Gastrocnemius medialis (tissue), 4 donors: ENCODE measurements around the gene DPYD. TPM values are rescaled to one million over a fixed set of nuclear protein-coding genes. Genes with fewer than 3 reads are reported as not detected.

Experiments
- ATAC-seq, 2 donors: fragments of 150-250 bp; one replicate each; pipeline ENCODE4 v1.9.1; 2016
- DNase-seq, 2 donors: peaks; one replicate each; pipeline ENCODE4 v3.0.0-alpha.2; 2019
- H3K27ac ChIP-seq, 4 donors: fragments of 200-600 bp; sonication (generic); 1 replicate in 1 of 4; 2 replicates in 3 of 4; pipeline ENCODE4 v1.5.1; 2016 to 2018; ENCODE audit warnings: mild to moderate bottlenecking in 2 of 4, moderate library complexity in 1 of 4
- H3K27me3 ChIP-seq, 3 donors: fragments of 200-600 bp; sonication (generic) in 2 of 3; 1 replicate in 1 of 3; 2 replicates in 2 of 3; pipeline versions ENCODE4 v1.5.1 to v1.6.0; 2016 to 2019; ENCODE audit warnings: mild to moderate bottlenecking in 1 of 3, moderate library complexity in 1 of 3
- H3K36me3 ChIP-seq, 2 donors: fragments of 200-600 bp; sonication (generic) in 1 of 2; one replicate each; pipeline ENCODE4 v1.5.1; 2017 to 2018
- H3K4me1 ChIP-seq, 2 donors: fragments of 200-600 bp; sonication (generic) in 1 of 2; one replicate each; pipeline ENCODE4 v1.5.1; 2016 to 2017; ENCODE audit warnings: mild to moderate bottlenecking in 2 of 2
- H3K4me3 ChIP-seq, 4 donors: fragments of 200-600 bp; sonication (generic) in 3 of 4; 1 replicate in 1 of 4; 2 replicates in 3 of 4; pipeline ENCODE4 v1.5.1; 2016 to 2019; ENCODE audit warnings: mild to moderate bottlenecking in 2 of 4
- H3K9me3 ChIP-seq, 3 donors: fragments of 200-600 bp; sonication (generic) in 2 of 3; 1 replicate in 1 of 3; 2 replicates in 2 of 3; pipeline ENCODE4 v1.5.1; 2016 to 2019
- POLR2A ChIP-seq, 2 donors: fragments of 450-650 bp; IDR thresholded peaks; one replicate each; pipeline ENCODE4 v1.6.1; 2017; ENCODE audit warnings: antibody characterized with exemption in 2 of 2, mild to moderate bottlenecking in 2 of 2, moderate library complexity in 2 of 2
- in situ Hi-C, 4 donors: fragments of 200-750 bp; cut with MboI; loops; one replicate each; pipeline versions ENCODE4 v1.15.0 to v1.8.0; 2017; ENCODE audit warnings: low sequenced_read_pairs in 4 of 4
- intact Hi-C: fragments of 100-400 bp; cut with DNase I; formaldehyde crosslinking; loops from one replicate; pipeline ENCODE4 v1.15.1; 2023; ENCODE audit warnings: low total_unique reads
- total RNA-seq, 4 donors: library from RNA; depleted of rRNA; stranded (reverse); fragments of >200 nt; gene quantifications; one replicate each; pipeline versions ENCODE4 v1.1.0 to v1.2.3, GENCODE V29; 2016
- TF ChIP-seq, protein P1 (sequence below), 5 experiments: fragments of 450-650 bp in 3 of 5; fragments of 200-600 bp in 2 of 5; sonication (generic) in 2 of 5; IDR thresholded peaks in 4 of 5; conservative IDR thresholded peaks in 1 of 5; 1 replicate in 4 of 5; 2 replicates in 1 of 5; pipeline ENCODE4 v1.5.1; 2016 to 2019; ENCODE audit warnings: antibody characterized with exemption in 5 of 5, mild to moderate bottlenecking in 3 of 5, moderate library complexity in 3 of 5

DPYD gene
- total RNA-seq, 4 donors from 2014 or later: 4.6 to 13.9 (median 9.1) TPM

DNA sequence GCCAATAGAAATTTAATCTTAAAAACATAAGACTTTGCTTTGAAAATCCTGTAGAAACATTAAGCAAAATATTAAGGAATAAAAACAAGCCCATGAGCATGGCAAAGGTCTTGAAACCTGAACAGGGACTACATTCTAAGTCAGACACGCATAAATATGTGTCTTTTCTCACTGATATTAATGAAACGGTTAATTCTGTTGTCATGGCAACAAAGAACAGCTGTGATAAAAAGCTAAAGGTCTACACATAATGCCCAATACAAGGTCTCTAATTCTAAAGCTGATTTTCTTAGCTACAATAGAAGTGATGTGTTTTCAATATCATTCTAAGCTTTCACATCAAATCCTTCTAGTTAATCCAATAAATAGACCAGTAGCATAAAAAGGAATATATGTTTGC lies 867.6 kb downstream of the DPYD start:
- no peaks in the 10 kb centered on the region for H3K27me3 ChIP-seq
- no peak overlapping the region for H3K27ac ChIP-seq
- no peaks in the 10 kb centered on the region for H3K4me1 ChIP-seq
- no peak overlapping the region for H3K4me3 ChIP-seq
- no peak for ATAC-seq
- intact Hi-C loops: no loop called here
- H3K36me3 ChIP-seq: no peaks in the 10 kb centered on the region
- no peaks in the 10 kb centered on the region for H3K9me3 ChIP-seq
- TF ChIP-seq POLR2A (IDR thresholded peaks at IDR 0.05): no peak
- TF ChIP-seq, protein P1, sequence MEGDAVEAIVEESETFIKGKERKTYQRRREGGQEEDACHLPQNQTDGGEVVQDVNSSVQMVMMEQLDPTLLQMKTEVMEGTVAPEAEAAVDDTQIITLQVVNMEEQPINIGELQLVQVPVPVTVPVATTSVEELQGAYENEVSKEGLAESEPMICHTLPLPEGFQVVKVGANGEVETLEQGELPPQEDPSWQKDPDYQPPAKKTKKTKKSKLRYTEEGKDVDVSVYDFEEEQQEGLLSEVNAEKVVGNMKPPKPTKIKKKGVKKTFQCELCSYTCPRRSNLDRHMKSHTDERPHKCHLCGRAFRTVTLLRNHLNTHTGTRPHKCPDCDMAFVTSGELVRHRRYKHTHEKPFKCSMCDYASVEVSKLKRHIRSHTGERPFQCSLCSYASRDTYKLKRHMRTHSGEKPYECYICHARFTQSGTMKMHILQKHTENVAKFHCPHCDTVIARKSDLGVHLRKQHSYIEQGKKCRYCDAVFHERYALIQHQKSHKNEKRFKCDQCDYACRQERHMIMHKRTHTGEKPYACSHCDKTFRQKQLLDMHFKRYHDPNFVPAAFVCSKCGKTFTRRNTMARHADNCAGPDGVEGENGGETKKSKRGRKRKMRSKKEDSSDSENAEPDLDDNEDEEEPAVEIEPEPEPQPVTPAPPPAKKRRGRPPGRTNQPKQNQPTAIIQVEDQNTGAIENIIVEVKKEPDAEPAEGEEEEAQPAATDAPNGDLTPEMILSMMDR (IDR thresholded peaks at IDR 0.05 in 4 of 5, conservative IDR thresholded peaks at IDR 0.05 in 1 of 5): no peak
- in situ Hi-C loops: no loop called here
- no peak for DNase-seq

DNA sequence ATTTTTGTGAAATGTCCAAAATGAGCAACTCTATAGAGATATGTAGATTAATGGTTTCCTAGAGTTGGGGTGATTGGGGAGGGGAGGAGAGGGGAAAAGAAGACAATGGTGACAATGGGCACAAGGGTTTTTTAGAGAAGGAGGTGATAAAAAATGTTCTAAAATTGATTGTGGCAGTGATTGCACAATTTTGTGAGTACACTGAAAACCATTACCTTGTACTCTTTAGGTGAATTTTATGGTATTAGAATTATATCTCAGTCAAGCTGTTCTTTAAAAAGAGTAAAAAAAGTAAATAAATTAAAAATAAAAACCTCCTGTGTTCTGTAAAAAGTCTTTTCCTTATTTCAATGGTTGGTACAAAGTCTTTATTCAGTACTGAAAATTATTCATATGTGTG lies 869.0 kb downstream of the DPYD start:
- Histone ChIP-seq H3K9me3 (no peaks in the 10 kb centered on the region), H3K36me3 (no peaks in the 10 kb centered on the region), H3K27ac (no peak overlapping the region), H3K27me3 (no peaks in the 10 kb centered on the region), H3K4me1 (no peaks in the 10 kb centered on the region), H3K4me3 (no peak overlapping the region)
- intact Hi-C loops (no loop called here), in situ Hi-C loops (no loop called here)
- no peak for TF ChIP-seq POLR2A (IDR thresholded peaks at IDR 0.05)
- TF ChIP-seq, protein P1 (IDR thresholded peaks at IDR 0.05 in 4 of 5, conservative IDR thresholded peaks at IDR 0.05 in 1 of 5): no peak
- no peak for ATAC-seq
- no peak for DNase-seq

DNA sequence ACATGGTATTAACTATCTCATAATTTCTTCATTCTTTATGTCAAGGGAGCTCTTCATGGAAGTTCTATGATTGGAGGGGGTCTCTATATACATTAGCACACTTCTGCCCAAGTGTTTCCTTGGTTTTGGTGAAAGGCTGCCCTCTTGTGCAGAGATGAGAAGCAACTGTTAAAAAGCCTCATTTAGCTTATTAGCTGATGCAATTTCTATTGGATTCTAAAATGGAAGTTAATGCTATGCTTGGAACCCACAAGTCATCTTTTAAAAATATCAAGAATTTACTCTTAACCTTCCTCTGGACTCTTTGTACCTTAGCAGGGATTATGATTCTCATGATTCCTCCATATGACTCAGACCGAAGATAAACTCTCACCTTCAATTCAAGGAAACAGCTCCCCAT lies 870.3 kb downstream of the DPYD start:
- DNase-seq (no peak), ATAC-seq (no peak)
- H3K9me3 ChIP-seq: no peaks in the 10 kb centered on the region
- no peak overlapping the region for H3K27ac ChIP-seq
- intact Hi-C loops: no loop called here
- H3K36me3 ChIP-seq: no peaks in the 10 kb centered on the region
- in situ Hi-C loops: no loop called here
- H3K4me1 ChIP-seq: no peaks in the 10 kb centered on the region
- no peaks in the 10 kb centered on the region for H3K27me3 ChIP-seq
- no peak overlapping the region for H3K4me3 ChIP-seq
- TF ChIP-seq POLR2A (IDR thresholded peaks at IDR 0.05): no peak
- TF ChIP-seq, protein P1 (IDR thresholded peaks at IDR 0.05 in 4 of 5, conservative IDR thresholded peaks at IDR 0.05 in 1 of 5): no peak

DNA sequence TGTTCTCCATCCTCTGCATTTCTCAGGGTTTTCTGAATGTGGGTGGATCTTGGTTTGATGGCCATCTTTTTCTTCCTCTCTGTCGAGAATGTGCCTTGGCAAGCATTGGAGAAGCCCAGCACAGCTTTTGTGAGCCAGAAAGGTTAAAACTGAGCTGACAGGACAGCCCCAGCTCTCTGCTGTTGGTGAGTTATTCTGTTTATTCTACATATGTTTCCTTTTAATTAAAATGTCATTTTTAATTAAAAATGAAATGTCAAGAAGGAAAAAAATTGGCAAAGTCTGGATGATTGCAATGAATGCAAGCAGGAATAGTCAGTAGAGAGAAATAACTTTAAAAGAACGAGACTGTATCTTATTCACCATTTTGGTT lies 873.4 kb downstream of the DPYD start:
- Histone ChIP-seq H3K27me3 (no peaks in the 10 kb centered on the region), H3K27ac (no peak overlapping the region), H3K4me3 (no peak overlapping the region), H3K4me1 (no peaks in the 10 kb centered on the region), H3K9me3 (no peaks in the 10 kb centered on the region), H3K36me3 (no peaks in the 10 kb centered on the region)
- TF ChIP-seq, protein P1 (IDR thresholded peaks at IDR 0.05 in 4 of 5, conservative IDR thresholded peaks at IDR 0.05 in 1 of 5): no peak
- no peak for TF ChIP-seq POLR2A (IDR thresholded peaks at IDR 0.05)
- intact Hi-C loops (no loop called here), in situ Hi-C loops (no loop called here)
- no peak for ATAC-seq
- DNase-seq: no peak

DNA sequence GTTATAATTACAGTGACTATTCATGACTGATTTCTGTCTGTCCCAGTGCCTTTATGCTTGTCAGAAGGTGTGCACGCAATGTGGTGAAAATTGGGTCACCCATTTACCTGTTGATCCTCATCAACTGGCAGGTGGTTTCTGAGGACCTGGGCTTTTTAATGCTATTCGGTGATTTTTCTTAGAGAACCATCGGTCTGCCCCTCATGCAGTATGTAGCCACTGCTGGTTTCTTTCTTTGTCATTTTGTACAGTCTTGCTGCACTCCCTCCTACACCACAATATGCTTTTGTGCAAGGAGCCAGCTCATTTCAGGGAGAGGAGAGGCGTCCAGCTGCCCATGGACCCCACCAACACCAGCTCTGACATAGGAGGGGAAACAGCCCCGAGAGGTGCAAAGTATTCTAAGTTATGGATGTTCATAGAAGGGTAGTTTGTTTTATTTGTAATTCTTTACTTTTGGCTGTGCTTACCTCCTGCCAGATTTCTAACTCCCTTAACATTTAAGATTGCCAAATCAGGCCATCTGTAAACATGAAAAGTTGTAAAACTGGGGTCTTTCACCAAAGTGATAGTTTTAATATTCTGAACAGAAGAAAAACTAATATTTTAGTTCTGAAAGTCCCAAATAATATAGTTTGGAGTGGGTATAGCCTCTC lies 873.9 kb downstream of the DPYD start:
- in situ Hi-C loops: no loop called here
- Histone ChIP-seq H3K27me3 (no peaks in the 10 kb centered on the region), H3K27ac (no peak overlapping the region), H3K36me3 (no peaks in the 10 kb centered on the region), H3K9me3 (no peaks in the 10 kb centered on the region), H3K4me1 (no peaks in the 10 kb centered on the region), H3K4me3 (no peak overlapping the region)
- TF ChIP-seq, protein P1 (IDR thresholded peaks at IDR 0.05 in 4 of 5, conservative IDR thresholded peaks at IDR 0.05 in 1 of 5): no peak
- TF ChIP-seq POLR2A (IDR thresholded peaks at IDR 0.05): no peak
- intact Hi-C loops: no loop called here
- no peak for ATAC-seq
- DNase-seq: no peak
